ENCODE measurements around the gene CYB5R4.
"Not testable (repeated sequence)": the region's sequence is repeated elsewhere in the genome, so short reads cannot be mapped to it uniquely, and the experiment has no call there.

Gene CYB5R4

DNA sequence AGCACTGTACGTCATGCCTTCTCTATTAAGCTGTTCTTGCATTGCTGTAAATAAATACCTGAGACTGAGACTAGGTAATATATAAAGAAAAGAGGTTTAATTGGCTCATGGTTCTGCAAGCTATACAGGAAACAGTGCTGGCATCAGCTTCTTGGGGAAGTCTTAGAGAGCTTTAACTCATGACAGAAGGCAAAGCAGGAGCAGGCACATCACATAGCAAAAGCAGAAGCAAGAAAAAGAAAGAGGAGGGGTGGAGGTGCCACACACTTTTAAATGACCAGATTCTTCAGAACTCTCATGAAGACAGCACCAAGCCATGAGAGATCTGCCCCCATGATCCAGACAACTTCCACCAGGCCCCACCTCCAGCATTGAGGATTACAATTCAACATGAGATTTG lies 30.1 kb downstream of the CYB5R4 start:
- Histone ChIP-seq H3K4me3 (replicated peaks; ENCODE audit: low read depth, low read length) (no peak overlapping the region), H3K27me3 (replicated peaks; ENCODE audit: control insufficient read depth, insufficient read depth, low read length) (no peaks in the 10 kb centered on the region), H3K36me3 (ENCODE audit: control insufficient read depth, insufficient read depth, low read length) (no peaks in the 10 kb centered on the region)
- TF ChIP-seq, protein P1, sequence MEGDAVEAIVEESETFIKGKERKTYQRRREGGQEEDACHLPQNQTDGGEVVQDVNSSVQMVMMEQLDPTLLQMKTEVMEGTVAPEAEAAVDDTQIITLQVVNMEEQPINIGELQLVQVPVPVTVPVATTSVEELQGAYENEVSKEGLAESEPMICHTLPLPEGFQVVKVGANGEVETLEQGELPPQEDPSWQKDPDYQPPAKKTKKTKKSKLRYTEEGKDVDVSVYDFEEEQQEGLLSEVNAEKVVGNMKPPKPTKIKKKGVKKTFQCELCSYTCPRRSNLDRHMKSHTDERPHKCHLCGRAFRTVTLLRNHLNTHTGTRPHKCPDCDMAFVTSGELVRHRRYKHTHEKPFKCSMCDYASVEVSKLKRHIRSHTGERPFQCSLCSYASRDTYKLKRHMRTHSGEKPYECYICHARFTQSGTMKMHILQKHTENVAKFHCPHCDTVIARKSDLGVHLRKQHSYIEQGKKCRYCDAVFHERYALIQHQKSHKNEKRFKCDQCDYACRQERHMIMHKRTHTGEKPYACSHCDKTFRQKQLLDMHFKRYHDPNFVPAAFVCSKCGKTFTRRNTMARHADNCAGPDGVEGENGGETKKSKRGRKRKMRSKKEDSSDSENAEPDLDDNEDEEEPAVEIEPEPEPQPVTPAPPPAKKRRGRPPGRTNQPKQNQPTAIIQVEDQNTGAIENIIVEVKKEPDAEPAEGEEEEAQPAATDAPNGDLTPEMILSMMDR (IDR thresholded peaks at IDR 0.05; ENCODE audit: insufficient read depth, low read length, poor library complexity, severe bottlenecking), result no peak
- DNase-seq (ENCODE audit: extremely low read depth, insufficient read length), result no peak

DNA sequence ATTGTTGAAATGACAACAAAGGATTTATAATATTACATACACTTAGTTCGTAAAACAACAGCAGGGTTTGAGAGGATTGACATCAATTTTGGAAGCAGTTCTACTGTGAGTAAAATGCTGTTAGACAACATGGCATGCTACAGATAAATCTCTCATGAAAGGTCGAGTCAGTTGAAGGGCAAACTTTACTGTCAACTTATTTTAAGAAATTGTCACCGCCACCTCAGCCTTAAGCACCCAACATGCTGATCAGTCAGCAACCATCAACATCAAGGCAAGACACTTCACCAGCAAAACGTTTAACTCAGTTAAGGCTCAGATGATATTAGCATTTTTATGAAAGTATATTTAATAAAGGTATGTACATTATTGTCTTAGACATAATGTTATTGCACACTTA lies 31.0 kb downstream of the CYB5R4 start:
- no peak for DNase-seq (ENCODE audit: extremely low read depth, insufficient read length)
- TF ChIP-seq, protein P1 (IDR thresholded peaks at IDR 0.05; ENCODE audit: insufficient read depth, low read length, poor library complexity, severe bottlenecking), result no peak
- no peaks in the 10 kb centered on the region for H3K36me3 ChIP-seq (ENCODE audit: control insufficient read depth, insufficient read depth, low read length)
- no peaks in the 10 kb centered on the region for H3K27me3 ChIP-seq (replicated peaks; ENCODE audit: control insufficient read depth, insufficient read depth, low read length)
- H3K4me3 ChIP-seq (replicated peaks; ENCODE audit: low read depth, low read length), result no peak overlapping the region

DNA sequence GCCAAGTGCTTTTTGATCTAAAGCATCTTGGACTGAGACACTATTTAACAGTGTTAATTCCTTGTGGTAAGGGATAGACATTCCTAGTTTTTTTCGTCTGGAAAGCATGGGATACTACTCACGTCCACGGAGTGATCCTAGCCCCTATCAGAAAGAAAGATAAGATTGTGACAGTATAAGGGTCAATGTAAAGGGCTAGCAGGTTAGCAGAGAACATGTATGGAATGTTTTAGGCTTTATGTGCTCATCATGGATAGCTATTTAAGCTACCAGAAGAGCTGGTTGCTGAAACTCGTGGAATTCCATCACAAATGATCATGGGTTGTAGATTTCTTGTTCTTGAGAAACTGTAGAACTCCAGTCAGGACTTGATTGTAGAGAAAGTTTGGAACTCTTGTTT lies 32.1 kb downstream of the CYB5R4 start:
- no peaks in the 10 kb centered on the region for H3K36me3 ChIP-seq (ENCODE audit: control insufficient read depth, insufficient read depth, low read length)
- no peaks in the 10 kb centered on the region for H3K27me3 ChIP-seq (replicated peaks; ENCODE audit: control insufficient read depth, insufficient read depth, low read length)
- TF ChIP-seq, protein P1 (IDR thresholded peaks at IDR 0.05; ENCODE audit: insufficient read depth, low read length, poor library complexity, severe bottlenecking), result no peak
- DNase-seq (ENCODE audit: extremely low read depth, insufficient read length), result no peak
- no peak overlapping the region for H3K4me3 ChIP-seq (replicated peaks; ENCODE audit: low read depth, low read length)

DNA sequence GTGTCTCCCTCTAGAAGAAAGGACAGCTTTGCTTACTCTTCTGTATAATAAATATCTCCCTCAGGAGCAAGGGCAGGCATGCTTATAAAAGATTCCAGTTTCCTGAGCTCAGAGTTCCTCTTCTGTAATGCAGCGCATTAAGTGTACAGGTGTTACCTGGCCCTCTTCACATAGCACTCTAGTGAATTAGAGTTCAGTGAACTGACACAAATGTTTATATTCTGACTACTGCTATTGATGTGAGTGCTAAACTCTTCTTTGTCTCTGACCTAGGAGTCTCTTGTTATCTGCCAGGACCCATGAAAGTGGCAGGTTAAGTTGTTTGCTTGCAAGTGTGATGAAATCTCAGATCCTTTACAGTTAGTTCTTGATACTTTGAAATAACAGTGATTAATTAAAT lies 33.5 kb downstream of the CYB5R4 start:
- no peaks in the 10 kb centered on the region for H3K27me3 ChIP-seq (replicated peaks; ENCODE audit: control insufficient read depth, insufficient read depth, low read length)
- no peaks in the 10 kb centered on the region for H3K36me3 ChIP-seq (ENCODE audit: control insufficient read depth, insufficient read depth, low read length)
- no peak overlapping the region for H3K4me3 ChIP-seq (replicated peaks; ENCODE audit: low read depth, low read length)
- DNase-seq (ENCODE audit: extremely low read depth, insufficient read length), result no peak
- TF ChIP-seq, protein P1 (IDR thresholded peaks at IDR 0.05; ENCODE audit: insufficient read depth, low read length, poor library complexity, severe bottlenecking), result no peak

DNA sequence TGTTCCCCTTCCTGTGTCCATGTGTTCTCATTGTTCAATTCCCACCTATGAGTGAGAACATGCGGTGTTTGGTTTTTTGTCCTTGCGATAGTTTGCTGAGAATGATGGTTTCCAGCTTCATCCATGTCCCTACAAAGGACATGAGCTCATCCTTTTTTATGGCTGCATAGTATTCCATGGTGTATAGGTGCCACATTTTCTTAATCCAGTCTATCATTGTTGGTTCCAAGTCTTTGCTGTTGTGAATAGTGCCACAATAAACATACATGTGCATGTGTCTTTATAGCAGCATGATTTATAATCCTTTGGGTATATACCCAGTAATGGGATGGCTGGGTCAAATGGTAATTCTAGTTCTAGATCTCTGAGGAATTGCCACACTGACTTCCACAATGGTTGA lies 37.6 kb downstream of the CYB5R4 start:
- H3K36me3 ChIP-seq (ENCODE audit: control insufficient read depth, insufficient read depth, low read length); H3K4me3 ChIP-seq (replicated peaks; ENCODE audit: low read depth, low read length); H3K27me3 ChIP-seq (replicated peaks; ENCODE audit: control insufficient read depth, insufficient read depth, low read length); DNase-seq (ENCODE audit: extremely low read depth, insufficient read length): not testable (repeated sequence)

DNA sequence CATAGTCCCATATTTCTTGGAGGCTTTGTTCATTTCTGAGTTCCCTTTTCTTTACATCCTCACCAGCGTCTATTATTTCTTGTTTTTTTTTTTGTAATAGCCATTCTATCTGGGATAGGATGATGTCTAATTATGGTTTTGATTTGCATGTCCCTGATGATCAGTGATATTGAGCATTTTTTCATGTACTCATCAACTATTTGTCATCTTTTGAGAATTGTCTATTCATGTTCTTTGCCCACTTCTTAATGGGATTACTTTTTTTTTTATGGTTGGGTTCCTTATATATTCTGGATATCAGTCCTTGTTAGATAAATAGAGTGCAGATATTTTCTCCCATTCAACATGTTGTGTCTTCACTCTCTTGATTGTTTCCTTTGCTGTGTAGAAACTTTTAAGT lies 42.1 kb downstream of the CYB5R4 start:
- no peak for DNase-seq (ENCODE audit: extremely low read depth, insufficient read length)
- no peak overlapping the region for H3K4me3 ChIP-seq (replicated peaks; ENCODE audit: low read depth, low read length)
- no peaks in the 10 kb centered on the region for H3K27me3 ChIP-seq (replicated peaks; ENCODE audit: control insufficient read depth, insufficient read depth, low read length)
- H3K36me3 ChIP-seq (ENCODE audit: control insufficient read depth, insufficient read depth, low read length), result no peaks in the 10 kb centered on the region
- TF ChIP-seq, protein P1 (IDR thresholded peaks at IDR 0.05; ENCODE audit: insufficient read depth, low read length, poor library complexity, severe bottlenecking), result no peak
